ENCODE measurements around the gene ANKRD55.

DNA sequence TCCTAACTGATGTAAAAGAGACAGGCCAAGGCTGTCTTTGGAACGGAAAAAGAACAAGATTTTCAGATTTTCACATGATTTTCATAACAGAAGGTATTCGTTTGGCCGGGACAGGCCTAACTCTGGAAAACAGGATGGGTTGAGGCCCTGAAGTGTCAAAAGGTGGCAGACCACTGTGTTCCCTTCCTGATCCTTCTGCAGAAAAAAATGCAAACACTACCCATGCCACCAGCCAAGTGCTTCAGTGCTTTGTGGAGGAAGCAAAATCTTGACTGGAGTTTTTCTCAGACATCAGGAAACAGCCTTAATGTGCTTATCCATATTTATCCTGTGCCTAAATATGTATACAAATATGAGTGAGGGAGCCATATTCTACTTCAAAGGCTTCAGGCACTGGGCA, 124.9 kb downstream of the ANKRD55 start:
- TF ChIP-seq FOXK2 (IDR thresholded peaks at IDR 0.05) (no peak), ZNF384 (IDR thresholded peaks at IDR 0.05) (no peak), FOXM1 (IDR thresholded peaks at IDR 0.05; ENCODE audit: borderline replicate concordance) (no peak), SP1 (IDR thresholded peaks at IDR 0.05) (no peak), SUZ12 (IDR thresholded peaks at IDR 0.05) (no peak), BHLHE40 (IDR thresholded peaks at IDR 0.05; ENCODE audit: borderline replicate concordance) (no peak), TARDBP (IDR thresholded peaks at IDR 0.05) (no peak), L3MBTL2 (conservative IDR thresholded peaks at IDR 0.05) (no peak), LEF1 (IDR thresholded peaks at IDR 0.05; ENCODE audit: borderline replicate concordance) (no peak), ELF4 (IDR thresholded peaks at IDR 0.05) (no peak)

All from HEK293T (cell line).